GM23338 (cell line): ENCODE measurements around the gene PDE4D. TPM values are rescaled to one million over a fixed set of nuclear protein-coding genes. Genes with fewer than 3 reads are reported as not detected.

ENCODE experiments used
- ATAC-seq: fragments of 200-7000 bp; cut with Tn5 transposase; 3 replicates; pipeline ENCODE4 v1.9.1; 2020
- DNase-seq: peaks from one replicate; pipeline ENCODE4 v3.0.0-alpha.2; 2015; ENCODE audit warnings: low spot score
- H2AFZ ChIP-seq: fragments of 200-600 bp; sonication (generic); 2 replicates; pipeline ENCODE4 v1.8.0; 2016; ENCODE audit warnings: antibody characterized with exemption, mild to moderate bottlenecking, moderate library complexity
- H3F3A ChIP-seq: fragments of 200-600 bp; sonication (generic); replicated peaks from 2 replicates; pipeline ENCODE4 v1.8.0; 2017; ENCODE audit warnings: antibody characterized with exemption, mixed run types, low read depth
- H3K27ac ChIP-seq: fragments of 200-600 bp; sonication (generic); 2 replicates; pipeline ENCODE4 v1.6.1; 2016; ENCODE audit warnings: low read depth
- H3K27me3 ChIP-seq: fragments of 200-600 bp; sonication (generic); 2 replicates; pipeline ENCODE4 v1.8.0; 2016; ENCODE audit warnings: mild to moderate bottlenecking, mixed run types, moderate library complexity; ENCODE audit not compliant: insufficient read depth
- H3K36me3 ChIP-seq: fragments of 200-600 bp; sonication (generic); 2 replicates; pipeline ENCODE4 v1.8.0; 2016; ENCODE audit warnings: mild to moderate bottlenecking; ENCODE audit not compliant: insufficient read depth
- H3K4me1 ChIP-seq: fragments of 200-600 bp; sonication (generic); 2 replicates; pipeline ENCODE4 v1.8.0; 2016; ENCODE audit warnings: mild to moderate bottlenecking, moderate library complexity; ENCODE audit not compliant: insufficient read depth
- H3K4me2 ChIP-seq: fragments of 200-600 bp; sonication (generic); 2 replicates; pipeline ENCODE4 v1.7.1; 2017; ENCODE audit warnings: mixed run types
- H3K4me3 ChIP-seq: fragments of 200-600 bp; sonication (generic); 2 replicates; pipeline ENCODE4 v1.6.1; 2016; ENCODE audit warnings: mixed run types
- H3K79me2 ChIP-seq: fragments of 200-600 bp; sonication (generic); replicated peaks from 2 replicates; pipeline ENCODE4 v1.8.0; 2017; ENCODE audit warnings: mild to moderate bottlenecking; ENCODE audit not compliant: insufficient read depth
- H3K9me2 ChIP-seq: fragments of 200-600 bp; sonication (generic); 2 replicates; pipeline ENCODE4 v1.8.0; 2017; ENCODE audit not compliant: insufficient read depth
- H4K20me1 ChIP-seq: fragments of 200-600 bp; sonication (generic); replicated peaks from 2 replicates; pipeline ENCODE4 v1.8.0; 2017; ENCODE audit warnings: mild to moderate bottlenecking; ENCODE audit not compliant: insufficient read depth
- H3K27ac Mint-ChIP-seq: 2 replicates; pipeline ENCODE4 v1.8.0; 2020; ENCODE audit warnings: inconsistent platforms, mild to moderate bottlenecking, moderate library complexity, mixed read lengths
- H3K27me3 Mint-ChIP-seq: 3 replicates; pipeline ENCODE4 v1.8.0; 2022; ENCODE audit warnings: low read depth, mild to moderate bottlenecking, moderate library complexity, mixed read lengths, inconsistent platforms; ENCODE audit not compliant: insufficient read depth, poor library complexity
- H3K36me3 Mint-ChIP-seq: 3 replicates; pipeline ENCODE4 v1.8.0; 2021; ENCODE audit warnings: low read depth, mild to moderate bottlenecking, inconsistent platforms, moderate library complexity, mixed read lengths
- H3K4me1 Mint-ChIP-seq: 3 replicates; pipeline ENCODE4 v1.8.0; 2020; ENCODE audit warnings: mild to moderate bottlenecking, inconsistent platforms, mixed read lengths
- H3K4me3 Mint-ChIP-seq: 3 replicates; pipeline ENCODE4 v1.8.0; 2021; ENCODE audit warnings: moderate library complexity, mild to moderate bottlenecking, inconsistent platforms, mixed read lengths
- H3K9me3 Mint-ChIP-seq: 3 replicates; pipeline ENCODE4 v1.8.0; 2020; ENCODE audit warnings: moderate library complexity, mild to moderate bottlenecking, inconsistent platforms, mixed read lengths
- CREB1 ChIP-seq: fragments of 250-450 bp; sonication (Bioruptor Pico); IDR thresholded peaks from 2 replicates; pipeline ENCODE4 v1.5.0; 2020; ENCODE audit warnings: low read depth, mild to moderate bottlenecking, moderate library complexity
- CTCF ChIP-seq, 2 experiments: fragments of 200-600 bp in 1 of 2; sonication (generic) in 1 of 2; conservative IDR thresholded peaks; 2 replicates each; pipeline versions ENCODE4 v1.5.1 to v1.6.1; 2016 to 2017; ENCODE audit warnings: antibody characterized with exemption in 2 of 2, low read depth in 2 of 2, mild to moderate bottlenecking in 2 of 2, moderate library complexity in 1 of 2
- ETS1 ChIP-seq: IDR thresholded peaks from 2 replicates; pipeline ENCODE4 v1.6.1; 2016; ENCODE audit warnings: antibody characterized with exemption
- EZH2 ChIP-seq: fragments of 200-600 bp; sonication (generic); IDR thresholded peaks from one replicate; pipeline ENCODE4 v1.8.0; 2017; ENCODE audit warnings: antibody characterized with exemption, mild to moderate bottlenecking, low read depth; ENCODE audit not compliant: unreplicated experiment
- EZH2phosphoT487 ChIP-seq: fragments of 200-600 bp; sonication (generic); IDR thresholded peaks from one replicate; pipeline ENCODE4 v1.8.1; 2018; ENCODE audit warnings: antibody characterized with exemption; ENCODE audit not compliant: unreplicated experiment
- JUNB ChIP-seq: IDR thresholded peaks from one replicate; pipeline ENCODE4 v1.6.1; 2016; ENCODE audit warnings: antibody characterized with exemption; ENCODE audit not compliant: unreplicated experiment
- NANOG ChIP-seq: IDR thresholded peaks from 2 replicates; pipeline ENCODE4 v1.6.1; 2016; ENCODE audit warnings: antibody characterized with exemption, borderline replicate concordance
- POLR2AphosphoS5 ChIP-seq: IDR thresholded peaks from 2 replicates; pipeline ENCODE4 v1.6.1; 2016; ENCODE audit warnings: antibody characterized with exemption, low read depth
- REST ChIP-seq: IDR thresholded peaks from one replicate; pipeline ENCODE4 v1.6.1; 2018; ENCODE audit warnings: antibody characterized with exemption; ENCODE audit not compliant: unreplicated experiment
- STAT1 ChIP-seq: IDR thresholded peaks from one replicate; pipeline ENCODE4 v1.6.1; 2016; ENCODE audit warnings: antibody characterized with exemption; ENCODE audit not compliant: unreplicated experiment
- ZNF114 ChIP-seq: fragments of 250-450 bp; sonication (Bioruptor Pico); IDR thresholded peaks from 2 replicates; pipeline ENCODE4 v1.5.0; 2020; ENCODE audit warnings: mild to moderate bottlenecking, moderate library complexity
- ZNF331 ChIP-seq: fragments of 250-450 bp; sonication (Bioruptor Pico); IDR thresholded peaks from 2 replicates; pipeline ENCODE4 v1.5.0; 2020; ENCODE audit warnings: low read depth, mild to moderate bottlenecking, moderate library complexity
- ZNF462 ChIP-seq: fragments of 250-450 bp; sonication (Bioruptor Pico); IDR thresholded peaks from 2 replicates; pipeline ENCODE4 v1.5.0; 2020; ENCODE audit warnings: mild to moderate bottlenecking, moderate library complexity
- polyA plus RNA-seq: library from polyadenylated mRNA; unstranded; fragments of >200 nt; fragmentation: Nextera tagmentation; extraction: Ambion mirVana; gene quantifications from 2 replicates; pipeline ENCODE4 v1.2.1, GENCODE V29; 2016
- total RNA-seq: library from RNA; depleted of rRNA; stranded (reverse); fragments of >200 nt; shearing (Covaris generic); gene quantifications from 2 replicates; pipeline ENCODE4 v1.2.3, GENCODE V29; 2014

Gene PDE4D
- total and polyA plus RNA-seq, 2 experiments from 2014 or later: 2.1 to 4.7 TPM

- H3K27ac ChIP-seq: no peak overlapping the region
- H3K9me3 Mint-ChIP-seq: no peaks in the 10 kb centered on the region
- H3K36me3 Mint-ChIP-seq: no peaks in the 10 kb centered on the region
- no peak for TF ChIP-seq POLR2AphosphoS5
- no peak for TF ChIP-seq ZNF462
- no peak for TF ChIP-seq ETS1
- TF ChIP-seq ZNF114 (CRISPR knock-in tag): no peak
- no peak for TF ChIP-seq NANOG
- TF ChIP-seq REST: no peak
- TF ChIP-seq STAT1: no peak
- no peak for TF ChIP-seq JUNB
- no peak for TF ChIP-seq EZH2
- TF ChIP-seq ZNF331 (CRISPR knock-in tag): no peak
- TF ChIP-seq CREB1: no peak
- TF ChIP-seq EZH2phosphoT487: no peak
- no peak for TF ChIP-seq CTCF (conservative IDR thresholded peaks at IDR 0.05; ENCODE audit: low read depth in 2 of 2)
- peaks cover 8% of the 10 kb centered on the region for H3K4me1 Mint-ChIP-seq
- DNase-seq (no peak), ATAC-seq (no peak)
- peaks cover 10% of the 10 kb centered on the region; the same call in 1 of the 2 replicates for H3K4me1 ChIP-seq
- H3K79me2 ChIP-seq: no peaks in the 10 kb centered on the region
- H3K9me2 ChIP-seq: no peaks in the 10 kb centered on the region
- H3K27me3 Mint-ChIP-seq: peaks cover 2% of the 10 kb centered on the region
- H3K4me3 ChIP-seq: no peak overlapping the region
- H3K27ac Mint-ChIP-seq: no peak overlapping the region
- H2AFZ ChIP-seq: no peak overlapping the region
- no peaks in the 10 kb centered on the region for H3K27me3 ChIP-seq
- no peaks in the 10 kb centered on the region for H4K20me1 ChIP-seq
- no peak overlapping the region for H3K4me3 Mint-ChIP-seq
- H3K4me2 ChIP-seq: no peak overlapping the region
- no peaks in the 10 kb centered on the region for H3K36me3 ChIP-seq
- no peaks in the 10 kb centered on the region for H3F3A ChIP-seq
Measured at GRCh38 chr5:59091965-59092364, 801.6 kb downstream of the PDE4D start.
